Measurements from ENCODE around the gene BUB1B.

BUB1B gene

GRCh38 chr15:40252438-40253166 is 91.7 kb downstream of the BUB1B start:
- TF ChIP-seq, protein P1, sequence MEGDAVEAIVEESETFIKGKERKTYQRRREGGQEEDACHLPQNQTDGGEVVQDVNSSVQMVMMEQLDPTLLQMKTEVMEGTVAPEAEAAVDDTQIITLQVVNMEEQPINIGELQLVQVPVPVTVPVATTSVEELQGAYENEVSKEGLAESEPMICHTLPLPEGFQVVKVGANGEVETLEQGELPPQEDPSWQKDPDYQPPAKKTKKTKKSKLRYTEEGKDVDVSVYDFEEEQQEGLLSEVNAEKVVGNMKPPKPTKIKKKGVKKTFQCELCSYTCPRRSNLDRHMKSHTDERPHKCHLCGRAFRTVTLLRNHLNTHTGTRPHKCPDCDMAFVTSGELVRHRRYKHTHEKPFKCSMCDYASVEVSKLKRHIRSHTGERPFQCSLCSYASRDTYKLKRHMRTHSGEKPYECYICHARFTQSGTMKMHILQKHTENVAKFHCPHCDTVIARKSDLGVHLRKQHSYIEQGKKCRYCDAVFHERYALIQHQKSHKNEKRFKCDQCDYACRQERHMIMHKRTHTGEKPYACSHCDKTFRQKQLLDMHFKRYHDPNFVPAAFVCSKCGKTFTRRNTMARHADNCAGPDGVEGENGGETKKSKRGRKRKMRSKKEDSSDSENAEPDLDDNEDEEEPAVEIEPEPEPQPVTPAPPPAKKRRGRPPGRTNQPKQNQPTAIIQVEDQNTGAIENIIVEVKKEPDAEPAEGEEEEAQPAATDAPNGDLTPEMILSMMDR (IDR thresholded peaks at IDR 0.05; ENCODE audit: low read depth, low read length, missing control alignments), result peak; percentile 17
- H3K4me3 ChIP-seq (ENCODE audit: low read depth, low read length), result peak overlapping the region; percentile 55
- no peak for DNase-seq (ENCODE audit: low read depth)

DNA sequence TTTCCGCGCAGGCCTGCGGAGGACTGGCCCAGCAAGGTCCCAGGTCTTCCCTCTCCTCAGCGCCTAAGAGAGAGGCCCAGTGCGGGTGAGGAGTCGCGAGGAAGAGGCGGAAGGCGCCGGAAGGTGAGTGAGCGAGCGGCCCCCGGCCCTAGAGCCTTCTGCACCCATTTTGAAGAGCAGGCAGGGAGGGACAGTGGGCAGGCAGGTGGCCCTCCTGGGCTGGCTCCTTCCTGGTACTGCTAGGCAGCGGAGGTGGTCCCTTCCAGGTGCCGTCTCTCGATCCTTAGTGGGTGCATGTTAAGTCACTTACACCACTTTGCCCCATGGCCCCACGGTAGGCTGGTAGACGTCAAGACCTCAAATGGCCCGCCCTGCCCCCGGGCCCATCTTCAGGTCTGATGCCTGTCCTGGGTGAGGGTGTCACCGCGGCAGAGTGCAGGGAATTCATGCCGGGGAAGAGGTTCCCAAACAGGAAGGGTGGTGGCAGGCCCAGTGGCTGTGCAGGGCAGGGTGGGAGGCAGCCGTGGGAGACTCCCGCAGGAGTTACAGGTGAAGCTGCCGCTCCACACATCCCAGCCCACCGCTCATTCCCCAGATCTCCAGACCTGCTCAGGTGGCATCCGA is 92.4 kb downstream of the BUB1B start:
- TF ChIP-seq, protein P1 (IDR thresholded peaks at IDR 0.05; ENCODE audit: low read depth, low read length, missing control alignments), result no peak

GRCh38 chr15:40254452-40254851 is 93.6 kb downstream of the BUB1B start:
- H3K4me3 ChIP-seq (ENCODE audit: low read depth, low read length), result no peak overlapping the region
- TF ChIP-seq, protein P1 (IDR thresholded peaks at IDR 0.05; ENCODE audit: low read depth, low read length, missing control alignments), result no peak
- no peak for DNase-seq (ENCODE audit: low read depth)

More for the DNA sequence above, 92.4 kb downstream of the BUB1B start:
- no peak for DNase-seq (ENCODE audit: low read depth)
- H3K4me3 ChIP-seq (ENCODE audit: low read depth, low read length), result peak overlapping the region; percentile 55

DNA sequence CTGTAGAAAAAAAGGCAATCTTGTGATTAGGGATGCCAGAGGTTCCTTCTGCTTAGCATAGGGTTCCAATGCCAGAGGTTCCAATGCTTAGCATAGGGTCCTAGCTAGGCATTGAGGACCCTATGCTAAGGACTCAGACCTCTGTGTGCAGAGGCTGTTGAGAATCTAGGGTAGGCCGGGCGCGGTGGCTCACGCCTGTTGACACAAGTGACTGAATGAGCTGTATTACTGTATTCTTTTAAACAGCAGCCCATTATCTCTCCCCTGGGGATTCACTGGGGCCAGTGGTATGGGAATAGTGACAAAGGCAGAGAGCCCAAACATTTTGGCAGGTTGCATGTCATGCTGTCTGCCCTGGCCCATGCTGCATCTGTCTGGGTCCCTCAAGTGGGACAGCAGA is 94.2 kb downstream of the BUB1B start:
- DNase-seq (ENCODE audit: low read depth), result no peak
- TF ChIP-seq, protein P1 (IDR thresholded peaks at IDR 0.05; ENCODE audit: low read depth, low read length, missing control alignments), result no peak
- no peak overlapping the region for H3K4me3 ChIP-seq (ENCODE audit: low read depth, low read length)

DNA sequence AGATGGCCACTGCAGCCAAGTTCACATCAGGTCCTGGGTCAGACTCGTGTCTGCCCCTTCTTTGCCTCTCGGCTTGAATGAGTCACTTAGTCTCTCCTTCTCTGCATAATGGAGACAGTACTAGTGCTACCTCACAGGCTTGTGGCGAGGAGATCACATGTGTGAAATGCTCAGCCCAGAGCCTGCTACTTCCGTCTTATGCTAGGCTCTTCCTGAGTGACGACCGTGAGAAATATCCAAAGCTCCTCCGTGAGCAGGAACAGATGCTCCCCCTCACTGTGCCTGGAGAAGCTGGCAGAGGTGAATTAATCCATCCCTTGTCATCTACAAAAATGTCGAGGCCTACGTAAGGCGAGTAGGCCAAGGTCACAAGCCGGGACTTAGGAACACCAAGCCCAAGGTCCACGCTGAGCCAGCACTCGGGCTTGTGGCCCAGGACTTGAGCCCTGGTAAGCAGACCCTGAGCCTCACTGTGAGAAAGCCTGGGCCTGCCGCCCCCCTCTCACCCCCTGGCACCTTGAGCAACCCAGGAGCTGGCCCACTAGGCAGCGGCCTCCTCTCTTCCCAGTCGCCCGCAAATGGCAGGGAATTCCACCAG is 95.9 kb downstream of the BUB1B start:
- no peak overlapping the region for H3K4me3 ChIP-seq (ENCODE audit: low read depth, low read length)
- no peak for DNase-seq (ENCODE audit: low read depth)
- TF ChIP-seq, protein P1 (IDR thresholded peaks at IDR 0.05; ENCODE audit: low read depth, low read length, missing control alignments), result no peak

- TF ChIP-seq, protein P1 (IDR thresholded peaks at IDR 0.05; ENCODE audit: low read depth, low read length, missing control alignments), result no peak
These were observed 97.0 kb downstream of the BUB1B start for GRCh38 chr15:40257656-40258450.

More at GRCh38 chr15:40257656-40258450, 97.0 kb downstream of the BUB1B start:
- no peak overlapping the region for H3K4me3 ChIP-seq (ENCODE audit: low read depth, low read length)
- no peak for DNase-seq (ENCODE audit: low read depth)

All from GM12864 (cell line).